Liver (tissue), 9 donors: ENCODE measurements around the gene BAHCC1. TPM values are rescaled to one million over a fixed set of nuclear protein-coding genes. Genes with fewer than 3 reads are reported as not detected.

ENCODE experiments used
- DNase-seq: peaks from one replicate; pipeline ENCODE4 v3.0.0-alpha.2; 2017; ENCODE audit warnings: low spot score
- H3K27ac ChIP-seq, 2 donors: one replicate each; pipeline ENCODE4 v1.7.0; 2013; ENCODE audit warnings: inconsistent platforms in 2 of 2, low read length in 2 of 2, control low read depth in 1 of 2, low read depth in 1 of 2, mild to moderate bottlenecking in 1 of 2
- H3K27me3 ChIP-seq, 4 donors: one replicate each; pipeline versions ENCODE4 v1.6.1 to v1.7.0; 2013; ENCODE audit warnings: low read length in 3 of 4, inconsistent platforms in 1 of 4, mild to moderate bottlenecking in 1 of 4, moderate library complexity in 1 of 4; ENCODE audit not compliant: control insufficient read depth in 4 of 4, insufficient read depth in 4 of 4
- H3K36me3 ChIP-seq, 4 donors: one replicate each; pipeline versions ENCODE4 v1.6.1 to v1.7.0; 2013; ENCODE audit warnings: low read length in 3 of 4, mild to moderate bottlenecking in 3 of 4, low read depth in 1 of 4, moderate library complexity in 1 of 4; ENCODE audit not compliant: control insufficient read depth in 4 of 4, insufficient read depth in 3 of 4
- H3K4me1 ChIP-seq, 4 donors: one replicate each; pipeline versions ENCODE4 v1.6.1 to v1.7.0; 2013; ENCODE audit warnings: low read length in 3 of 4, mild to moderate bottlenecking in 3 of 4, moderate library complexity in 1 of 4; ENCODE audit not compliant: control insufficient read depth in 4 of 4, insufficient read depth in 4 of 4
- H3K4me3 ChIP-seq, 3 donors: one replicate each; pipeline versions ENCODE4 v1.6.1 to v1.7.0; 2013; ENCODE audit warnings: low read length in 3 of 3, control low read depth in 1 of 3, low read depth in 1 of 3, mild to moderate bottlenecking in 1 of 3
- H3K9ac ChIP-seq, 2 donors: one replicate each; pipeline ENCODE4 v1.7.0; 2013; ENCODE audit warnings: low read length in 2 of 2, mild to moderate bottlenecking in 2 of 2, moderate library complexity in 2 of 2, control low read depth in 1 of 2, low read depth in 1 of 2
- H3K9me3 ChIP-seq, 4 donors: one replicate each; pipeline versions ENCODE4 v1.6.1 to v1.7.0; 2013; ENCODE audit warnings: low read length in 3 of 4; ENCODE audit not compliant: control insufficient read depth in 4 of 4
- EGR1 ChIP-seq, 2 donors: IDR thresholded peaks; 2 replicates each; pipeline ENCODE4 v1.6.1; 2016 to 2018; ENCODE audit warnings: antibody characterized with exemption in 2 of 2, low read depth in 2 of 2
- FOXA1 ChIP-seq: IDR thresholded peaks from 2 replicates; pipeline ENCODE4 v1.6.1; 2016; ENCODE audit warnings: antibody characterized with exemption
- FOXA2 ChIP-seq: IDR thresholded peaks from 2 replicates; pipeline ENCODE4 v1.6.1; 2016; ENCODE audit warnings: antibody characterized with exemption
- GABPA ChIP-seq, 2 donors: IDR thresholded peaks in 1 of 2; conservative IDR thresholded peaks in 1 of 2; 2 replicates each; pipeline ENCODE4 v1.6.1; 2016; ENCODE audit warnings: antibody characterized with exemption in 2 of 2, mild to moderate bottlenecking in 1 of 2, moderate library complexity in 1 of 2
- HNF4A ChIP-seq, 2 donors: conservative IDR thresholded peaks; 2 replicates each; pipeline ENCODE4 v1.6.1; 2016; ENCODE audit warnings: antibody characterized with exemption in 2 of 2, mild to moderate bottlenecking in 2 of 2
- HNF4G ChIP-seq: IDR thresholded peaks from 2 replicates; pipeline ENCODE4 v1.6.1; 2016; ENCODE audit warnings: antibody characterized with exemption
- JUND ChIP-seq, 2 donors: IDR thresholded peaks; 2 replicates each; pipeline ENCODE4 v1.6.1; 2016; ENCODE audit warnings: antibody characterized with exemption in 2 of 2
- MAX ChIP-seq: IDR thresholded peaks from 2 replicates; pipeline ENCODE4 v1.6.1; 2016; ENCODE audit warnings: antibody characterized with exemption
- NR2F2 ChIP-seq: IDR thresholded peaks from 2 replicates; pipeline ENCODE4 v1.6.1; 2016; ENCODE audit warnings: antibody characterized with exemption
- RAD21 ChIP-seq, 2 donors: IDR thresholded peaks; 2 replicates each; pipeline ENCODE4 v1.6.1; 2016; ENCODE audit warnings: antibody characterized with exemption in 2 of 2, mild to moderate bottlenecking in 2 of 2
- RXRA ChIP-seq, 2 donors: IDR thresholded peaks; 2 replicates each; pipeline ENCODE4 v1.6.1; 2017 to 2018; ENCODE audit warnings: antibody characterized with exemption in 2 of 2, mild to moderate bottlenecking in 1 of 2
- SP1 ChIP-seq: IDR thresholded peaks from 2 replicates; pipeline ENCODE4 v1.6.1; 2018; ENCODE audit warnings: antibody characterized with exemption, mild to moderate bottlenecking
- TAF1 ChIP-seq: conservative IDR thresholded peaks from 2 replicates; pipeline ENCODE4 v1.6.1; 2016; ENCODE audit warnings: antibody characterized with exemption, mild to moderate bottlenecking
- YY1 ChIP-seq: IDR thresholded peaks from 2 replicates; pipeline ENCODE4 v1.6.1; 2016; ENCODE audit warnings: antibody characterized with exemption, mild to moderate bottlenecking
- WGBS: extraction: QIAGEN DNeasy Blood & Tissue Kit; methylation state at CpG from one replicate; pipeline ENCODE4 v1.1.7; 2013; 5-methylcytosine and 5-hydroxymethylcytosine counted together
- polyA plus RNA-seq, 2 donors: library from polyadenylated mRNA; stranded (reverse) in 1 of 2; unstranded in 1 of 2; fragments of 200-250 nt in 1 of 2; fragments of >200 nt in 1 of 2; fragmentation: Nextera tagmentation in 1 of 2; extraction: Ambion mirVana in 1 of 2; gene quantifications; one replicate each; pipeline versions ENCODE4 v1.2.1 to v1.2.3, GENCODE V29; 2013 to 2015
- total RNA-seq, 2 donors: library from RNA; depleted of rRNA; stranded (reverse); fragments of >200 nt; gene quantifications; one replicate each; pipeline ENCODE4 v1.2.3, GENCODE V29; 2014
- TF ChIP-seq, protein P1 (sequence below): IDR thresholded peaks from 2 replicates; pipeline ENCODE4 v1.6.1; 2016; ENCODE audit warnings: antibody characterized with exemption
- TF ChIP-seq, protein P2 (sequence below): IDR thresholded peaks from 2 replicates; pipeline ENCODE4 v1.6.1; 2016; ENCODE audit warnings: antibody characterized with exemption
- TF ChIP-seq, protein P3 (sequence below): IDR thresholded peaks from 2 replicates; pipeline ENCODE4 v1.6.1; 2016; ENCODE audit warnings: antibody characterized with exemption, mild to moderate bottlenecking
- donor health status: healthy.
- donor health status: healthy.
- donor health status: healthy.
- donor health status: healthy.
- donor health status: healthy.

The BAHCC1 gene
- total and polyA plus RNA-seq, 4 donors = 0.76 to 3.9 (median 2.5) TPM

- no peak overlapping the region for H3K27ac ChIP-seq
- no peaks in the 10 kb centered on the region for H3K27me3 ChIP-seq
- no peak overlapping the region for H3K9ac ChIP-seq
- DNase-seq = no peak
- no peak overlapping the region for H3K4me3 ChIP-seq
- no peak for TF ChIP-seq JUND (IDR thresholded peaks at IDR 0.05)
- TF ChIP-seq MAX = no peak
- TF ChIP-seq, protein P1, sequence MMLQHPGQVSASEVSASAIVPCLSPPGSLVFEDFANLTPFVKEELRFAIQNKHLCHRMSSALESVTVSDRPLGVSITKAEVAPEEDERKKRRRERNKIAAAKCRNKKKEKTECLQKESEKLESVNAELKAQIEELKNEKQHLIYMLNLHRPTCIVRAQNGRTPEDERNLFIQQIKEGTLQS = no peak
- no peak for TF ChIP-seq SP1
- TF ChIP-seq, protein P2, sequence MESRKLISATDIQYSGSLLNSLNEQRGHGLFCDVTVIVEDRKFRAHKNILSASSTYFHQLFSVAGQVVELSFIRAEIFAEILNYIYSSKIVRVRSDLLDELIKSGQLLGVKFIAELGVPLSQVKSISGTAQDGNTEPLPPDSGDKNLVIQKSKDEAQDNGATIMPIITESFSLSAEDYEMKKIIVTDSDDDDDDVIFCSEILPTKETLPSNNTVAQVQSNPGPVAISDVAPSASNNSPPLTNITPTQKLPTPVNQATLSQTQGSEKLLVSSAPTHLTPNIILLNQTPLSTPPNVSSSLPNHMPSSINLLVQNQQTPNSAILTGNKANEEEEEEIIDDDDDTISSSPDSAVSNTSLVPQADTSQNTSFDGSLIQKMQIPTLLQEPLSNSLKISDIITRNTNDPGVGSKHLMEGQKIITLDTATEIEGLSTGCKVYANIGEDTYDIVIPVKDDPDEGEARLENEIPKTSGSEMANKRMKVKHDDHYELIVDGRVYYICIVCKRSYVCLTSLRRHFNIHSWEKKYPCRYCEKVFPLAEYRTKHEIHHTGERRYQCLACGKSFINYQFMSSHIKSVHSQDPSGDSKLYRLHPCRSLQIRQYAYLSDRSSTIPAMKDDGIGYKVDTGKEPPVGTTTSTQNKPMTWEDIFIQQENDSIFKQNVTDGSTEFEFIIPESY = no peak
- no peak for TF ChIP-seq HNF4A (conservative IDR thresholded peaks at IDR 0.05)
- TF ChIP-seq RXRA (IDR thresholded peaks at IDR 0.05) = no peak
- WGBS = 69% methylated on average over 7 of the region's 7 CpGs
- H3K9me3 ChIP-seq = no peaks in the 10 kb centered on the region
- H3K4me1 ChIP-seq = no peaks in the 10 kb centered on the region
- no peaks in the 10 kb centered on the region for H3K36me3 ChIP-seq
Measured at GRCh38 chr17:81500047-81500446, 104.8 kb downstream of the BAHCC1 start.

DNA sequence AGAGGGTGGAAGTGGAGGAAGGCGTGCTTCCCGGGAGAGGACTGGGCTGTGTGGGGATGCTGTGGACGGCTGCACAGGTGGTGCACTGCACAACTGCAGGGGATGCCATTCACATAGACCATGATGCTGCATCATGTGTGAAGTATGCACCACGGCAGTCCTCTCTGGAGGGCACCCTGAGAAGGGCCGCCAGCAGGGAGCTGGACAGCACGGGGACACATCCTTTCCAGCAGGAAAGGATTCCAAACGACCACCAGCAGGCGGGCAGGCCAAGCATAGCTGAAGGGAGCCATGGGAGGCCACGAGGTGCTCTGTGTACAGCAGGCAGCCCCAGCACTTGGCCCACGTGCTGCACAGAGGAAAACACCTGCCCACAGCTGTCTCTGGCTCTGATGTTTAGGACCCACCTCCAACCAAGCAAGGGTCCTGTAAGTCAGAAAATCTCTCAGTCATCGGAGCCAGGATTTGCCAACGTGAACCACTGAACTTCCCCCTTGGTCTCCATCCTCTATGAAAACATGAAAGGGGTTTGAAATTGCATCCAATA, 107.3 kb downstream of the BAHCC1 start:
- Histone ChIP-seq H3K9me3 (no peaks in the 10 kb centered on the region), H3K4me1 (no peaks in the 10 kb centered on the region), H3K9ac (no peak overlapping the region), H3K27ac (no peak overlapping the region), H3K4me3 (no peak overlapping the region), H3K36me3 (no peaks in the 10 kb centered on the region), H3K27me3 (no peaks in the 10 kb centered on the region)
- no peak for DNase-seq
- WGBS = 72% methylated on average over 12 of the region's 12 CpGs
- TF ChIP-seq NR2F2 = no peak
- TF ChIP-seq GABPA (IDR thresholded peaks at IDR 0.05 in 1 of 2, conservative IDR thresholded peaks at IDR 0.05 in 1 of 2) = no peak
- no peak for TF ChIP-seq EGR1 (IDR thresholded peaks at IDR 0.05; ENCODE audit: low read depth in 2 of 2)
- no peak for TF ChIP-seq TAF1
- no peak for TF ChIP-seq FOXA2
- no peak for TF ChIP-seq HNF4G
- no peak for TF ChIP-seq SP1
- no peak for TF ChIP-seq YY1

- H3K27me3 ChIP-seq = no peaks in the 10 kb centered on the region
- no peaks in the 10 kb centered on the region for H3K9me3 ChIP-seq
- H3K36me3 ChIP-seq = no peaks in the 10 kb centered on the region
- no peak overlapping the region for H3K9ac ChIP-seq
- DNase-seq = no peak
- H3K4me1 ChIP-seq = no peaks in the 10 kb centered on the region
- no peak overlapping the region for H3K27ac ChIP-seq
- no peak overlapping the region for H3K4me3 ChIP-seq
- TF ChIP-seq, protein P2 = no peak
- TF ChIP-seq FOXA2 (no peak), FOXA1 (no peak), HNF4G (no peak), MAX (no peak), HNF4A (conservative IDR thresholded peaks at IDR 0.05) (no peak), SP1 (no peak), RAD21 (IDR thresholded peaks at IDR 0.05) (no peak), RXRA (IDR thresholded peaks at IDR 0.05) (no peak), JUND (IDR thresholded peaks at IDR 0.05) (no peak), NR2F2 (no peak), TAF1 (no peak), EGR1 (IDR thresholded peaks at IDR 0.05; ENCODE audit: low read depth in 2 of 2) (no peak), GABPA (IDR thresholded peaks at IDR 0.05 in 1 of 2, conservative IDR thresholded peaks at IDR 0.05 in 1 of 2) (no peak)
- TF ChIP-seq, protein P3, sequence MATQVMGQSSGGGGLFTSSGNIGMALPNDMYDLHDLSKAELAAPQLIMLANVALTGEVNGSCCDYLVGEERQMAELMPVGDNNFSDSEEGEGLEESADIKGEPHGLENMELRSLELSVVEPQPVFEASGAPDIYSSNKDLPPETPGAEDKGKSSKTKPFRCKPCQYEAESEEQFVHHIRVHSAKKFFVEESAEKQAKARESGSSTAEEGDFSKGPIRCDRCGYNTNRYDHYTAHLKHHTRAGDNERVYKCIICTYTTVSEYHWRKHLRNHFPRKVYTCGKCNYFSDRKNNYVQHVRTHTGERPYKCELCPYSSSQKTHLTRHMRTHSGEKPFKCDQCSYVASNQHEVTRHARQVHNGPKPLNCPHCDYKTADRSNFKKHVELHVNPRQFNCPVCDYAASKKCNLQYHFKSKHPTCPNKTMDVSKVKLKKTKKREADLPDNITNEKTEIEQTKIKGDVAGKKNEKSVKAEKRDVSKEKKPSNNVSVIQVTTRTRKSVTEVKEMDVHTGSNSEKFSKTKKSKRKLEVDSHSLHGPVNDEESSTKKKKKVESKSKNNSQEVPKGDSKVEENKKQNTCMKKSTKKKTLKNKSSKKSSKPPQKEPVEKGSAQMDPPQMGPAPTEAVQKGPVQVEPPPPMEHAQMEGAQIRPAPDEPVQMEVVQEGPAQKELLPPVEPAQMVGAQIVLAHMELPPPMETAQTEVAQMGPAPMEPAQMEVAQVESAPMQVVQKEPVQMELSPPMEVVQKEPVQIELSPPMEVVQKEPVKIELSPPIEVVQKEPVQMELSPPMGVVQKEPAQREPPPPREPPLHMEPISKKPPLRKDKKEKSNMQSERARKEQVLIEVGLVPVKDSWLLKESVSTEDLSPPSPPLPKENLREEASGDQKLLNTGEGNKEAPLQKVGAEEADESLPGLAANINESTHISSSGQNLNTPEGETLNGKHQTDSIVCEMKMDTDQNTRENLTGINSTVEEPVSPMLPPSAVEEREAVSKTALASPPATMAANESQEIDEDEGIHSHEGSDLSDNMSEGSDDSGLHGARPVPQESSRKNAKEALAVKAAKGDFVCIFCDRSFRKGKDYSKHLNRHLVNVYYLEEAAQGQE = no peak
Measured at GRCh38 chr17:81503619-81504018, 108.4 kb downstream of the BAHCC1 start.
